ENCODE measurements around the gene NOPCHAP1.

The NOPCHAP1 gene

DNA sequence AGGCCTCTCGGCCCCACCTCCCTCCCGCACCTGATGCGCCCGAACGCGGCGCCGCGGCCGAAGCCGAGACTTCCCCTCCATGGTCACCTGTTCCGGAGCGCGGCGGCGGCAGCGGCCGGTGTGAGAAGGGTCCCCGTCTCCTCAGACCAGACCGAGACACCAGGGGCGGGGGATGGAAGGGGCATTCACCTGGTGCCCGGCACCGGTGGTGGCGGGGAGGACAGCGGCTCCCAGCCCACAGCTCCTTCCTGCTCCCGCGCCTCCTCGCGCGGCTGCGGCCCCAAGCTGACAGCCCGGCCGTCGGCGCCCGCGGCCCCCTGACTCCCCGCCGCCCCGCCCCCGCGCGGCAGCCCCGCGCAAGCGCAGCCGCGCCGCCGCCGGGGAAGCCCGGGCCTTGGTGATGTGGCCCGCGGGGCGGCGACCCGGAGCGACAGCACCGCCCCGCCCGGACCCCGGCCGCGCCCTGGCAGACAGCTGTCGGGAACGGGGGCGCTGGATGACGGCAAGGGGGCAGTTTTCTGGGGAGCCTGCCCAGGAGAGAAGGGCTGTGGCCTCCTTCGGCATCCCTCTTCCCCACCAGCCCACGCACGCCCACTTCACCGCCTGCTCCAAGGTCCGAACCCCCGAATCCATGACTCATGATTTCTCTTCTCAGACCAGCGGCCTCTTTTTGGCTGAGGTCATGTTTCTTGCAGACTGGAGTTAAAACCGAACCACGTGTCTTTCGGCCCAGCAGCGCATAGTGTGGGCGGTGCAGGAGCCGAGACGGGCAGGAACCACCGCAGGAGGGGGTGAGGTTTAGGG lies 27.9 kb upstream of the NOPCHAP1 start, which contains the start of gene SLC41A2:
Gene SLC41A2 (minus strand): TSS at position 290 of the 804 bp plus-strand sequence. CDS start 29,763 bp downstream, outside the sequence.
- Histone ChIP-seq H4K20me1 (ENCODE audit: control insufficient read depth, insufficient read depth, low read depth, low read length) (no peaks in the 10 kb centered on the region), H3F3A (ENCODE audit: control insufficient read depth, insufficient read depth) (peaks cover 4% of the 10 kb centered on the region; the same call in 1 of the 2 replicates), H3K27ac (ENCODE audit: low read depth, low read length) (peak within 1 kb of the TSS; percentile 22; the same call in 1 of the 2 replicates), H3K4me3 (ENCODE audit: low read length) (peak within 1 kb of the TSS; percentile 85), H3K4me1 (ENCODE audit: control insufficient read depth, low read length) (peaks cover 34% of the 10 kb centered on the region), H3K36me3 (ENCODE audit: control insufficient read depth, low read length) (no peaks in the 10 kb centered on the region), H3K79me2 (ENCODE audit: control insufficient read depth, low read length) (no peaks in the 10 kb centered on the region), H3K9me2 (replicated peaks; ENCODE audit: control insufficient read depth, low read length) (no peaks in the 10 kb centered on the region), H3K9me3 (ENCODE audit: control insufficient read depth, insufficient read depth, low read length) (no peaks in the 10 kb centered on the region), H3K27me3 (ENCODE audit: control insufficient read depth, low read length) (peaks cover 16% of the 10 kb centered on the region), H3K4me2 (ENCODE audit: low read length) (peak within 1 kb of the TSS; percentile 90)
- TF ChIP-seq EZH2phosphoT487 (IDR thresholded peaks at IDR 0.05; ENCODE audit: borderline replicate concordance, low read length) = peak; percentile 39; the same call in 1 of the 2 replicates
- TF ChIP-seq, protein P1, sequence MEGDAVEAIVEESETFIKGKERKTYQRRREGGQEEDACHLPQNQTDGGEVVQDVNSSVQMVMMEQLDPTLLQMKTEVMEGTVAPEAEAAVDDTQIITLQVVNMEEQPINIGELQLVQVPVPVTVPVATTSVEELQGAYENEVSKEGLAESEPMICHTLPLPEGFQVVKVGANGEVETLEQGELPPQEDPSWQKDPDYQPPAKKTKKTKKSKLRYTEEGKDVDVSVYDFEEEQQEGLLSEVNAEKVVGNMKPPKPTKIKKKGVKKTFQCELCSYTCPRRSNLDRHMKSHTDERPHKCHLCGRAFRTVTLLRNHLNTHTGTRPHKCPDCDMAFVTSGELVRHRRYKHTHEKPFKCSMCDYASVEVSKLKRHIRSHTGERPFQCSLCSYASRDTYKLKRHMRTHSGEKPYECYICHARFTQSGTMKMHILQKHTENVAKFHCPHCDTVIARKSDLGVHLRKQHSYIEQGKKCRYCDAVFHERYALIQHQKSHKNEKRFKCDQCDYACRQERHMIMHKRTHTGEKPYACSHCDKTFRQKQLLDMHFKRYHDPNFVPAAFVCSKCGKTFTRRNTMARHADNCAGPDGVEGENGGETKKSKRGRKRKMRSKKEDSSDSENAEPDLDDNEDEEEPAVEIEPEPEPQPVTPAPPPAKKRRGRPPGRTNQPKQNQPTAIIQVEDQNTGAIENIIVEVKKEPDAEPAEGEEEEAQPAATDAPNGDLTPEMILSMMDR (IDR thresholded peaks at IDR 0.05; ENCODE audit: low read depth, low read length, poor library complexity, severe bottlenecking) = no peak

DNA sequence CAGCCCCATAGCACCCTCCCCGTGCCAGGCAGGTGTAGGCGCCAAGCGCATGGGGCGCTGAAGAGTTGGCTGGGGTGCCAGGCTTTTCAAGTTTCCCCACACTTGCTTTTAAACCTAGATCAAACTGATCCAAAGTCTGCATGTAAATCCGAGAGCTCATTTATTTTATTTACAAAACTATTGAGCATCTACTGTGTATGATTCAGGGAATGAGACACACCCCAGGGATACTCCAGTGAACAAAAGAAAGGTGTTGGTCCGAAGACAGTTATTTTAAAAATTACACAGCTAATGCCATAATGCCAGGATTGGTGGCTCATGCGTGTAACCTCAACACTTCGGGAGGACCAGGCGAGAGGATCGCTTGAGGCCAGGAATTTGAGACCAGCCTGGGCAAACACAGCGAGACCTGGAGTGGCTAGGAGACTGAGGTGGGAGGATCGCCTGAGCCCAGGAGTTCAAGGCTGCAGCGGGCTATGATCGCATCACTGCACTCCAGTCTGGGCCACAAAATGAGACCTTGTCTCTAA lies 27.2 kb upstream of the NOPCHAP1 start:
- Histone ChIP-seq H3F3A (ENCODE audit: control insufficient read depth, insufficient read depth) (peaks cover 4% of the 10 kb centered on the region; the same call in 1 of the 2 replicates), H3K9me3 (ENCODE audit: control insufficient read depth, insufficient read depth, low read length) (no peaks in the 10 kb centered on the region), H3K36me3 (ENCODE audit: control insufficient read depth, low read length) (no peaks in the 10 kb centered on the region), H3K79me2 (ENCODE audit: control insufficient read depth, low read length) (no peaks in the 10 kb centered on the region), H3K4me3 (ENCODE audit: low read length) (peak overlapping the region; percentile 85), H3K9me2 (replicated peaks; ENCODE audit: control insufficient read depth, low read length) (no peaks in the 10 kb centered on the region), H3K4me2 (ENCODE audit: low read length) (peak overlapping the region; percentile 90), H3K27me3 (ENCODE audit: control insufficient read depth, low read length) (peaks cover 16% of the 10 kb centered on the region), H3K4me1 (ENCODE audit: control insufficient read depth, low read length) (peaks cover 28% of the 10 kb centered on the region), H4K20me1 (ENCODE audit: control insufficient read depth, insufficient read depth, low read depth, low read length) (no peaks in the 10 kb centered on the region), H3K27ac (ENCODE audit: low read depth, low read length) (peak overlapping the region; percentile 22; the same call in 1 of the 2 replicates)
- no peak for TF ChIP-seq EZH2phosphoT487 (IDR thresholded peaks at IDR 0.05; ENCODE audit: borderline replicate concordance, low read length)
- TF ChIP-seq, protein P1 (IDR thresholded peaks at IDR 0.05; ENCODE audit: low read depth, low read length, poor library complexity, severe bottlenecking) = peak; percentile 55

DNA sequence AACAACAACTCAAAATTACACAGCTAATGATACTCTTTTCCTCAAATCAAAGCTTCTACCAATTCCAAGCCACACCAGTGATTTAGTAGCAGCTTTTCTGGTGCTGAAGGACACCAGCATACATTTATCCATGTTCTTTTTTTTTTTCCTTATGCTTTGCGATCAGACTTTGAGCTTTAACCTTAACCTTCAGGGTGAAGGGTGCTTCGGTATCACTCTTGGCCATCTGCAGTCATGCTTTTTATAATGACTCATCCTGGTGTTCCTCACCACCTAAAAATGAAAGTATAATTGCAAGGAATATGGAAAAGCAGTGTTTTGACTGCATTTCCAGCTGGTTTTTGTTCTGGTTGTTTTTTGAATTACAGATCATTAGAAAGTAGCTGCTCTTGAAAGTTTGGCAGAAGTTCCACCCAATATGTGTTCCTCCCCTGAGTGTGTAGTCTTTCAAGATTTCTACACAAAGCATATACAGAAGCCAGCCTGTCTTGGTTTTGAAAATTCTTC lies 26.7 kb upstream of the NOPCHAP1 start:
- Histone ChIP-seq H3K27ac (ENCODE audit: low read depth, low read length) (no peak overlapping the region), H3F3A (ENCODE audit: control insufficient read depth, insufficient read depth) (peaks cover 4% of the 10 kb centered on the region; the same call in 1 of the 2 replicates), H4K20me1 (ENCODE audit: control insufficient read depth, insufficient read depth, low read depth, low read length) (no peaks in the 10 kb centered on the region), H3K79me2 (ENCODE audit: control insufficient read depth, low read length) (no peaks in the 10 kb centered on the region), H3K4me1 (ENCODE audit: control insufficient read depth, low read length) (peaks cover 27% of the 10 kb centered on the region), H3K36me3 (ENCODE audit: control insufficient read depth, low read length) (no peaks in the 10 kb centered on the region), H3K27me3 (ENCODE audit: control insufficient read depth, low read length) (peaks cover 16% of the 10 kb centered on the region), H3K4me3 (ENCODE audit: low read length) (peak overlapping the region; percentile 85), H3K9me3 (ENCODE audit: control insufficient read depth, insufficient read depth, low read length) (no peaks in the 10 kb centered on the region), H3K4me2 (ENCODE audit: low read length) (peak overlapping the region; percentile 90), H3K9me2 (replicated peaks; ENCODE audit: control insufficient read depth, low read length) (no peaks in the 10 kb centered on the region)
- no peak for TF ChIP-seq EZH2phosphoT487 (IDR thresholded peaks at IDR 0.05; ENCODE audit: borderline replicate concordance, low read length)
- TF ChIP-seq, protein P1 (IDR thresholded peaks at IDR 0.05; ENCODE audit: low read depth, low read length, poor library complexity, severe bottlenecking) = no peak

Measured in DOHH2 (cell line).